A375 (cell line): ENCODE results near the gene SLITRK5. TPM values are rescaled to one million over a fixed set of nuclear protein-coding genes. Genes with fewer than 3 reads are reported as not detected.

Source experiments
- total RNA-seq: library from RNA; depleted of rRNA; stranded (reverse); fragments of >200 nt; shearing (Covaris generic); gene quantifications from 2 replicates; pipeline ENCODE4 v1.2.3, GENCODE V29; 2014; rRNA removed

SLITRK5 gene
- 0.64 and 0.87 TPM in 2 replicates for total RNA-seq

GRCh38 chr13:87671031-87671752 lies at the start of gene SLITRK5:
Gene SLITRK5 (plus strand): TSS chr13:87671371. CDS start chr13:87675389, 4,018 bp downstream.

